Uterus (tissue), 2 donors: ENCODE results near the gene RNF130.

Experiments
- POLR2A ChIP-seq, 2 donors: fragments of 450-650 bp; IDR thresholded peaks; one replicate each; pipeline ENCODE4 v1.6.1; 2016; ENCODE audit warnings: antibody characterized with exemption in 2 of 2, mild to moderate bottlenecking in 1 of 2, moderate library complexity in 1 of 2
- TF ChIP-seq, protein P1 (sequence below), 4 experiments: fragments of 200-600 bp in 2 of 4; fragments of 450-650 bp in 2 of 4; sonication (generic) in 2 of 4; IDR thresholded peaks; one replicate each; pipeline ENCODE4 v1.5.1; 2016 to 2019; ENCODE audit warnings: antibody characterized with exemption in 4 of 4, mild to moderate bottlenecking in 2 of 4, moderate library complexity in 1 of 4

DNA sequence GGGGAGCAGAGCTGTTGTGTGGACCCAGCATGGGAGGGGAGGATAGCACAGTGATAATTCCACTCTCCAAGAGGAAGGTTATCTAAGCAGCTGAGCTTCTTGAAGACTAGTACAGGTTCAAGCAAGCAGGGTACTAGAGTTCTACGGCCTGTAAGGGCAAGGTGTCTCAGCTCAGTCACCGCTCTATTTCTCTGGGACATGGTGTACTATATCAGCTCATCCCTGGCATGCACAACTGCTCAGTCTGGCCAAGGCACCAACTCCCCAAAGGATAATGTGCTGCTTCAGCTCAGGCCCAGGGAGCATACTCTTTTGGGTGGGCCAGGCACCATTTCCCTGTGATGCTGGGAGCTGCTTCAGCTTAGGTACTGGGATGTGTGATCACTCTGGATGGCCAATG, 69.8 kb downstream of the RNF130 start:
- TF ChIP-seq, protein P1, sequence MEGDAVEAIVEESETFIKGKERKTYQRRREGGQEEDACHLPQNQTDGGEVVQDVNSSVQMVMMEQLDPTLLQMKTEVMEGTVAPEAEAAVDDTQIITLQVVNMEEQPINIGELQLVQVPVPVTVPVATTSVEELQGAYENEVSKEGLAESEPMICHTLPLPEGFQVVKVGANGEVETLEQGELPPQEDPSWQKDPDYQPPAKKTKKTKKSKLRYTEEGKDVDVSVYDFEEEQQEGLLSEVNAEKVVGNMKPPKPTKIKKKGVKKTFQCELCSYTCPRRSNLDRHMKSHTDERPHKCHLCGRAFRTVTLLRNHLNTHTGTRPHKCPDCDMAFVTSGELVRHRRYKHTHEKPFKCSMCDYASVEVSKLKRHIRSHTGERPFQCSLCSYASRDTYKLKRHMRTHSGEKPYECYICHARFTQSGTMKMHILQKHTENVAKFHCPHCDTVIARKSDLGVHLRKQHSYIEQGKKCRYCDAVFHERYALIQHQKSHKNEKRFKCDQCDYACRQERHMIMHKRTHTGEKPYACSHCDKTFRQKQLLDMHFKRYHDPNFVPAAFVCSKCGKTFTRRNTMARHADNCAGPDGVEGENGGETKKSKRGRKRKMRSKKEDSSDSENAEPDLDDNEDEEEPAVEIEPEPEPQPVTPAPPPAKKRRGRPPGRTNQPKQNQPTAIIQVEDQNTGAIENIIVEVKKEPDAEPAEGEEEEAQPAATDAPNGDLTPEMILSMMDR (IDR thresholded peaks at IDR 0.05), result no peak
- TF ChIP-seq POLR2A (IDR thresholded peaks at IDR 0.05), result no peak
